ENCODE measurements around the gene PADI4.

PADI4 gene

GRCh38 chr1:17282836-17283235, 25.2 kb upstream of the PADI4 start:
- no peak for DNase-seq

- DNase-seq: no peak
These were observed 21.4 kb upstream of the PADI4 start for GRCh38 chr1:17286646-17287045.

- no peak for DNase-seq
These were observed 20.7 kb upstream of the PADI4 start for GRCh38 chr1:17287130-17287776.

- no peak for DNase-seq
These were observed 18.3 kb upstream of the PADI4 start for GRCh38 chr1:17289721-17290120.

GRCh38 chr1:17290553-17290952, 17.4 kb upstream of the PADI4 start:
- DNase-seq: no peak

GRCh38 chr1:17292299-17293160, 15.5 kb upstream of the PADI4 start:
- no peak for DNase-seq

- DNase-seq: no peak
These were observed 14.1 kb upstream of the PADI4 start for GRCh38 chr1:17293681-17294425.

- DNase-seq: no peak
These were observed 12.7 kb upstream of the PADI4 start for GRCh38 chr1:17295292-17295691.

GRCh38 chr1:17296086-17296485, 11.9 kb upstream of the PADI4 start:
- DNase-seq: no peak

GRCh38 chr1:17297991-17298390, 10.0 kb upstream of the PADI4 start:
- DNase-seq: no peak

- DNase-seq: peak; percentile 61 to 80
These were observed 6.2 kb upstream of the PADI4 start for GRCh38 chr1:17301767-17302166.

GRCh38 chr1:17304151-17304825, 3.7 kb upstream of the PADI4 start:
- peak in 1 of 2 experiments; percentile 79 for DNase-seq

- peak in 1 of 2 experiments; percentile 27 for DNase-seq
These were observed 3.2 kb upstream of the PADI4 start for GRCh38 chr1:17304826-17305175.

GRCh38 chr1:17305576-17306095, 2.4 kb upstream of the PADI4 start:
- peak in 1 of 2 experiments; percentile 16 for DNase-seq

- no peak for DNase-seq
These were observed 1.6 kb upstream of the PADI4 start for GRCh38 chr1:17306407-17306806.

GRCh38 chr1:17306921-17307320, 1.1 kb upstream of the PADI4 start:
- DNase-seq: no peak

- no peak for DNase-seq
These were observed 668 bp upstream of the PADI4 start for GRCh38 chr1:17307329-17307728.

- no peak for DNase-seq
These were observed 596 bp downstream of the PADI4 start for GRCh38 chr1:17308593-17308992.

GRCh38 chr1:17309426-17310067, 1.6 kb downstream of the PADI4 start:
- DNase-seq: no peak

GRCh38 chr1:17310068-17310640, 2.2 kb downstream of the PADI4 start:
- no peak for DNase-seq

- no peak for DNase-seq
These were observed 5.7 kb downstream of the PADI4 start for GRCh38 chr1:17313530-17314309.
